HAP-1 (cell line): ENCODE results near the gene DCTN2.
"Not testable (repeated sequence)": the region's sequence is repeated elsewhere in the genome, so short reads cannot be mapped to it uniquely, and the experiment has no call there.

ENCODE experiments used
- DNase-seq, 2 experiments: peaks; one replicate each; pipeline ENCODE4 v3.0.0-alpha.2; 2016 to 2020; ENCODE audit warnings: low spot score in 2 of 2
- H3K27me3 ChIP-seq: fragments of 250-450 bp; sonication (Bioruptor Pico); 2 replicates; pipeline ENCODE4 v1.5.1; 2020; ENCODE audit warnings: low read depth, mild to moderate bottlenecking, moderate library complexity
- H3K36me3 ChIP-seq: fragments of 250-450 bp; sonication (Bioruptor Pico); replicated peaks from 2 replicates; pipeline ENCODE4 v1.5.1; 2020; ENCODE audit warnings: mild to moderate bottlenecking
- H3K4me1 ChIP-seq: fragments of 250-450 bp; sonication (Bioruptor Pico); 2 replicates; pipeline ENCODE4 v1.5.1; 2020; ENCODE audit warnings: mild to moderate bottlenecking
- H3K4me3 ChIP-seq: fragments of 250-450 bp; sonication (Bioruptor Pico); 2 replicates; pipeline ENCODE4 v1.5.1; 2020; ENCODE audit warnings: mild to moderate bottlenecking, moderate library complexity
- H3K9me3 ChIP-seq: fragments of 250-450 bp; sonication (Bioruptor Pico); 2 replicates; pipeline ENCODE4 v1.5.1; 2020; ENCODE audit warnings: mild to moderate bottlenecking, moderate library complexity
- in situ Hi-C: fragments of 300-500 bp; cut with MboI; formaldehyde crosslinking; loops from 3 replicates; pipeline ENCODE4 v1.14.3; 2020; ENCODE audit warnings: low sequenced_read_pairs, inconsistent platforms, mixed read lengths

Gene DCTN2

DNA sequence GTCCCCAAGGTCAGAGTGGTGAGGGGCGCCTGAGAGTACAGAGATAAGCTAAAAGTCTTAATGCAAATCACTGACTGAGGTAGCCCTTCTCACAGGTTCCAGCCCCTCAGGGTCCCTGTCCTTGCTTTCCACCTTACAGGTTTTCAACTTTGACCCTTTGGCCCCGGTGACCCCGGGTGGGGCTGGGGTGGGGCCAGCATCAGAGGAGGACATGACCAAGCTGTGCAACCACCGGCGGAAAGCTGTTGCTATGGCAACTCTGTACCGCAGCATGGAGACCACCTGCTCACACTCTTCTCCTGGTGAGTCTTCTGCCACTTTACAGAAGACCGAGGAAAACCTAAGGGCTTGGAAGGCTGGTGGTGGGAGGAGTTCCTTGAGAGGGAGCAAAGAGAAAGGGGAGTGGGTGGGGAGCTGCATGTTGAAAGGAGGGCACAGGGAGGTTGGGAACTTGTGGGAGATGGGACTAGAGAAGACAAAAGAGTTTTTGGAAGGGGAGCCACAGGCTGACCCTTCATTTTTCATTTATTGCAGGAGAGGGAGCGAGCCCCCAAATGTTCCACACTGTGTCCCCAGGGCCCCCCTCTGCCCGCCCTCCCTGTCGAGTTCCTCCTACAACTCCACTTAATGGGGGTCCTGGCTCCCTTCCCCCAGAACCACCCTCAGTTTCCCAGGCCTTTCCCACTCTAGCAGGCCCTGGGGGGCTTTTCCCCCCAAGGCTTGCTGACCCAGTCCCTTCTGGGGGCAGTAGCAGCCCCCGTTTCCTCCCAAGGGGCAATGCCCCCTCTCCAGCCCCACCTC lies 22.0 kb downstream of the DCTN2 start:
- H3K9me3 ChIP-seq = no peaks in the 10 kb centered on the region
- H3K4me3 ChIP-seq = no peak overlapping the region
- in situ Hi-C loops = no loop called here
- H3K27me3 ChIP-seq = no peaks in the 10 kb centered on the region
- peaks cover 53% of the 10 kb centered on the region for H3K36me3 ChIP-seq
- peaks cover 29% of the 10 kb centered on the region for H3K4me1 ChIP-seq
- DNase-seq = no peak

- in situ Hi-C loops = no loop called here
- H3K27me3 ChIP-seq = no peaks in the 10 kb centered on the region
- H3K9me3 ChIP-seq = no peaks in the 10 kb centered on the region
- peak overlapping the region; percentile 69 for H3K4me3 ChIP-seq
- H3K36me3 ChIP-seq = peaks cover 56% of the 10 kb centered on the region
- peak in 1 of 2 experiments; percentile 30 for DNase-seq
- H3K4me1 ChIP-seq = peaks cover 29% of the 10 kb centered on the region
These were observed 23.0 kb downstream of the DCTN2 start for GRCh38 chr12:57523706-57524614.

DNA sequence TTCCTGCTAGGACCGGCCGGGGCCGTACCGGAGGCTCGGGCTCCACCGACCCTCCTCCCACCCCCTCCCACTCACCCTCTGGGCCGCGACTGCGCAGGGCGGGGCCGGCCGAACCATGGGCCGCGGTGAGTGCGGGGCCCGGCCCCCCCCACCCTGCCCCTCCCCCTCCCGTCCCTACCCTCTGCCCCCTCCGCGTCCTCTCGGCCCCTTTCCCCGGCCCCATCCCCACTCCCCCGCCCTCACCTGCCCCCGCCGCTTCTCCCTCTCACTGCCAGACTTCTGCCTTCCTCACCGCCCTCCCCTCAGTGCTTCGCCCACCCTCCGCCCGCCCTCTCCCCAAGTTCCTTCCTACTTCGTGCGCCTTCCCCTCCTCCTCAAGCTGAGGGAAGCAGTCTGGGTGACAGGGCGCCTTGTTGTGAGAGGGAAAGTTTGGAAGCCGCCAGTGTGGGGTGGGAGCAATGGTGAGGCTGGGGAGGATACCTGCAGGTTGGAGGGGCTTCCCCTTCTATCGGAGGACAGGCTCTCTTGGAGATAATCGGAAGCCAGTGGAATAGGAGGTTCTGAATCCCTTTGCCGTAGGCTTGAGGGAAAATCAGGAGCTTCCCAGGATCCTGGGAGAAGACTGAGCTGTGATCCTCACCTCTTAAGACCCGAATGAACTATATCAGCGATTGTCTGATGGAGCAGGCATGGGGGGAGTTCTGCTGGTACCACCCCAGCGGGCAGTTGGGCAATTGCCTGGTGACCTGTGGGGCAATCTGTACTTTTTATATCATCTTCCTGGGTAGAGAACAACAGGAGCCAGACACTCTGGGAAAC lies 23.9 kb downstream of the DCTN2 start:
- peak; percentile 55 to 80 for DNase-seq
- H3K36me3 ChIP-seq = peaks cover 56% of the 10 kb centered on the region
- H3K9me3 ChIP-seq = no peaks in the 10 kb centered on the region
- in situ Hi-C loops = no loop called here
- peaks cover 31% of the 10 kb centered on the region for H3K4me1 ChIP-seq
- no peaks in the 10 kb centered on the region for H3K27me3 ChIP-seq
- peak overlapping the region; percentile 69 for H3K4me3 ChIP-seq

DNA sequence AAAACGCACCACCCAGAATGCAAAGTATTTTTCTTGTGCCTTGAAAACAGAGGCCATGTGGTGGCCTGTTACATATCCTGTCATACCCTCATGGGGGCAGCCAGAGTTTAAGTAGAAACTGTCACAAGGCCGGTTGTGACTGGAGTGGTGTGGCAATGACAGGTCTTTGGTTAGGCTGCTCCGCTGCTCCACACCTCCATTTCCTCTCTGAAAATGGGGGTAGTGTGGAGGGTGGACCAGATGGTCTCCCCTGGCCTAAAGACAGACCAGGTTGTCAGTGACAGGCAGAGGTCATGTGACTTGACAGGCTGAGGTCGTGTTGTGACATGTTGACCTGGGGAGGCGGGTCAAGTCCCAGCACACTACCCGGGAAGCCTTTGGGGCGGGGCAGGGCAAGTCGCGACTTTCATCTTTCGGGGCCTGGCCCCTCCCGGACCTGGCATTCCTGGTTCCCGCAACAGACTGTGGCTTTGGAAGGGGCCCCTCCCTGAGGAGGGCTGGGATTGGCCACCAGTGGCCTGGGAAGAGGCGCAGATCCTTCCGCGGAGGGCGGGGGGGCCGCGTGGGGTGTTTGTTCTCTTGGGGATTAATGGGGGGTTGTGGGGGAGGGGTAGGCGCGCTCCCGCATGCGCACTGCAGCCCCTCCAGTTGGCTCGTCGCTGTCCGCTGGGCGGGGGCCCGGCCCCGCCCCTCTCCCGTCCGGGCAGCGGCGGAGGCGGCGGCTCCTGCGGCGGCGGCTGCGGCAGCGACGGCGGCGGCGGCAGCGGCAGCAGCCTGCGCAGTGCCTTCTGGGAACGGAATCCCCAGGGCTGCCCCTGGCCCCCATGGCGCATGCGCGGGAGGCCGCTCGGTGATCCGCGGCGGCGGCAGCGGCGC lies 24.7 kb downstream of the DCTN2 start, which contains the start of gene MBD6:
Gene MBD6, plus strand, starts transcription at position 814 of the 876 bp plus-strand sequence. CDS start 1,480 bp downstream, outside the sequence.
- H3K27me3 ChIP-seq = no peaks in the 10 kb centered on the region
- peak; percentile 77 to 95 for DNase-seq
- peak within 1 kb of the TSS; percentile 69 for H3K4me3 ChIP-seq
- H3K36me3 ChIP-seq = peaks cover 56% of the 10 kb centered on the region
- in situ Hi-C loops = no loop called here
- peaks cover 33% of the 10 kb centered on the region for H3K4me1 ChIP-seq
- no peaks in the 10 kb centered on the region for H3K9me3 ChIP-seq

DNA sequence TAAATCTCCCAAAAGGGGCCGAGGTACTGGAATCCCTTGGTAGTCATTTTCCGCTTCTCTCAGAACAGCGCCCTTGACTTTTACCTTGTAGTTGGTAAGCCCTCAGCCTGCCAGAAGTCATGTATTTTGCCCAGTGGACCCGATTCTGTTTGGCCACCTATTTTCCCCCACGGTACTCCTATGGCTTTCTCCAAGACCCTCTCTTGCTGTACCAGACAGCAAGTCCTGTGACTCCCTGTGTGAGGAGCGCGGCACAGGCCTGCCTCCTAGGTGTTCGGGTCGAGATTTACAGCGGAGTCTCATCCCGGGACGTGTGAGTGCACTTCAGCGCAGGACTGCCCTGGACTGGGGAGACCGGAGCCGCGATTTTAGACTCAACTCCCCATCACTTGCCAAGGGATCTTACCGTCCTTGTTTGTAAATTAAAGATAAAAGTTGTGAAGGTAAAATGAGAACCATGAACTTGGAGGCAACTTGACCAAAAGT lies 25.4 kb downstream of the DCTN2 start:
- Histone ChIP-seq H3K4me3 (peak overlapping the region; percentile 69), H3K9me3 (no peaks in the 10 kb centered on the region), H3K4me1 (peaks cover 33% of the 10 kb centered on the region), H3K36me3 (peaks cover 56% of the 10 kb centered on the region), H3K27me3 (no peaks in the 10 kb centered on the region)
- in situ Hi-C loops = no loop called here
- peak; percentile 47 to 72 for DNase-seq

DNA sequence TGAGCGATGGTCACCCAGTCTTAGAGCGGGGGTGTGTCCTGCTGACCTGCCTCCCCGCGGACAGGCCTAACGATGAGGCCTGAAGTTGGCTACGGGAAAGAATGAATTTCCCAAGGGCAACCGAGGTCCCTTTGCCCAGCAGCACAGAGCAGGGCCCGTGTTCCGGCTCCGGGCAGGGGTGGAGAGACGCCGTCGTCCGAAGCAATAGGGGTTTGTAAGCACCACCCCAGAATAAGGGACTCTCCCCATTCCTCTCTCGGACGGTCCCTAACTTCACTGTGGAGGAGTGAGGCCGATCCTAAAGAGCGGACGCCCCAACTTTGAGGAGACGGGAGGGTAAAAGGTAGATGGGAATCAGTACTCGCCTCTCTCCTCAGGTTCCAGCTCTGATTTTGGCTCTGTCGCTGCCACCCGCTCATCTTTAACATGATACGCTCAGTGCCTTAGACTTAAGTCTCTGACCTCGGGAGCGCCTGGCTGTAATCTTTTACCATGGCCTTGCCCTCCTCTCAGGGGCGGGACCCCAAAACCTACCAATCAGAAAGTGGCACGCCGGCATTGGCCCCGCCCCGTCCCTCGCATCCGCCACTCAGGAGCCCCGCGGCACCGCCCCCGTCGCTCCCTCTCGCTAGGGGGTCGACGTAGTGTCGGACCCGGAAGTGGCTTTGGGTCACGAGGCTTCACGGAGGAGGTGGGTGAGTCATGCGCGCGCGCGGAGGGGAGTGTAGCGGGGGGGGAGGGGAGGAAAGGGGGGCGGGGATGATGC lies 26.8 kb downstream of the DCTN2 start, which contains the start of gene DDIT3:
Gene DDIT3, minus strand, starts transcription at position 462 of the 766 bp plus-strand sequence. CDS start 3,108 bp downstream, outside the sequence.
- peaks cover 61% of the 10 kb centered on the region for H3K36me3 ChIP-seq
- peak within 1 kb of the TSS; percentile 86 for H3K4me3 ChIP-seq
- DNase-seq = peak; percentile 96 to 99
- no peaks in the 10 kb centered on the region for H3K27me3 ChIP-seq
- in situ Hi-C loops = no loop called here
- peaks cover 33% of the 10 kb centered on the region for H3K4me1 ChIP-seq
- H3K9me3 ChIP-seq = no peaks in the 10 kb centered on the region

- in situ Hi-C loops = no loop called here
- Histone ChIP-seq H3K4me3 (peak overlapping the region; percentile 86), H3K36me3 (peaks cover 62% of the 10 kb centered on the region), H3K27me3 (no peaks in the 10 kb centered on the region), H3K9me3 (no peaks in the 10 kb centered on the region), H3K4me1 (peaks cover 32% of the 10 kb centered on the region)
- no peak for DNase-seq
These were observed 27.3 kb downstream of the DCTN2 start for GRCh38 chr12:57519796-57520052.

DNA sequence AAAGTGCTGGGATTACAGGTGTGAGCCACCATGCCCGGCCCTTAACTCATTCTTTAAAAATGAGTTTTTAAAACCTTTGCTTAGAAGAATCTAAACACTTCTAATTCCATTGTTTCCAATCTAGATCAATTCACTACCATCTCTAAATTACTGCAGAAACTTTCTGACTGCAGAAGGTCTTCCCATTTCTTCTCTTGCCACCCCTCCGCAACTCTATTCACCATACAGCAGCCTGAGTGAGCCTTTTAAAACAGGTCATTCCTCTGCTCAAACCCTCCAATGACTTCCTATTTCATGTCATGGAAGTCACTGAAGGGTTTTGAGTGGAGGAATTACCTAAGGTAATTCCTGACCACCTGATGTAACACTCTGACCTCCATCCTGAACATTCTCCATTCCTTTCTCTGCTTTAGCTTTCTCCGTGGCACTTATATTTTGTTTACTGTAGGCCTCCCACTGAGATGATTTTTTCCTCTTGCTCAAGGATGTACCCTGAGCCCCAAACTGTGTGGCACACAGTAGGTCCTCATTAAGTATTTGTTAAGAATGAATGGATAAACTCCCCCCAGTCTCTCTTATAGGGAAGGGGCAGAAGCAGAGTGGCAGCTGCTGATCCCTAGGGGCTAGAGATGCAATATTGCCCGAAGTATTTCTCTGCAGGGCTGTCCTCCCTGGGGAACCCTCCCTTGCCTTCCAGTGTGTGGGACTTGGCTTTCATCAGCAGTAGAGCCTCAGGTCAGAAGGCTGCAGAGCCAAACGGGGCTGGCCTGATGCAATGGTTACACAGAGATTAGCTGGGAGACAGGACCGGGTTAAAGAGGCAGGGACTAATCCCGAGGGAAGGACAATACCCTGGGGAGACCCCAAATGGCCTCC lies 27.8 kb downstream of the DCTN2 start:
- H3K36me3 ChIP-seq = peaks cover 62% of the 10 kb centered on the region
- in situ Hi-C loops = no loop called here

DNA sequence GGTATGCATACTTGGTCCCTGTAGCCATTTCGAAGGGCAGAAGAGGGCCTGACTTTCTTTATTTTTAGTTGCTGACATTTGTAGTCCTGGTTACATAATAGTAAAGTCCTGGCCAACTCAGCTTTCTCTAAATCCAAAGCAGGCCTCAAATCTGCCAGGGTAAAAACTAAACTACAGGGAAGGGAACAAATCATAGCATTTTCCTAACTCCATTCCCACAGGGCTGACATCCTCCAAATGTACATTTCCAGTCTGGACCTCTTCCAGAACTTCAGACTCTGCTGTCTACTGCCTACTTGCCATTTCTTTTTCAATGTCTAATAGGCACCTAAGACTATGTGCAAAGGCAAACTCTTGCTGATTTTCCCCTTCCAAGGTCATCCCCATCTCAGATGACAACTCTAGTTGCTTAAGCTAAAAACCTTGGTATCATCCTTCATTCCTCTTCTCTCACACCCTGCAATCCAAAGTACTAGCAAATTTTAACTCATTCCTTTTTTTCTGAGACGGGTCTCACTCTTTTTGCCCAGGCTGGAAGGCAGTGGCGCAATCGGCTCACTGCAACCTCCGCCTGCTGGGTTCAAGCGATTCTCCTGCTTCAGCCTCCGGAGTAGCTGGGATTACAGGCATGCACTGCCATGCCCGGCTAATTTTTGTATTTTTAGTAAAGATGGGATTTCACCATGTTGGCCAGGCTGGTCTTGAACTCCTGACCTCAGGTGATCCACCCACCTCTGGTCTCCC lies 28.6 kb downstream of the DCTN2 start:
- peak overlapping the region; percentile 86 for H3K4me3 ChIP-seq
- no peaks in the 10 kb centered on the region for H3K9me3 ChIP-seq
- no peak for DNase-seq
- peaks cover 20% of the 10 kb centered on the region for H3K4me1 ChIP-seq
- no peaks in the 10 kb centered on the region for H3K27me3 ChIP-seq
- peaks cover 69% of the 10 kb centered on the region for H3K36me3 ChIP-seq
- in situ Hi-C loops = no loop called here

More for the DNA sequence above, 27.8 kb downstream of the DCTN2 start:
- H3K4me1 ChIP-seq = peaks cover 26% of the 10 kb centered on the region
- H3K27me3 ChIP-seq = no peaks in the 10 kb centered on the region
- H3K4me3 ChIP-seq = peak overlapping the region; percentile 86
- no peaks in the 10 kb centered on the region for H3K9me3 ChIP-seq
- peak; percentile 63 to 81 for DNase-seq

GRCh38 chr12:57517718-57518117 lies 29.3 kb downstream of the DCTN2 start:
- H3K4me3 ChIP-seq, DNase-seq, in situ Hi-C loops, H3K9me3 ChIP-seq, H3K27me3 ChIP-seq: not testable (repeated sequence)
- H3K4me1 ChIP-seq = peaks cover 20% of the 10 kb centered on the region
- H3K36me3 ChIP-seq = peaks cover 76% of the 10 kb centered on the region

DNA sequence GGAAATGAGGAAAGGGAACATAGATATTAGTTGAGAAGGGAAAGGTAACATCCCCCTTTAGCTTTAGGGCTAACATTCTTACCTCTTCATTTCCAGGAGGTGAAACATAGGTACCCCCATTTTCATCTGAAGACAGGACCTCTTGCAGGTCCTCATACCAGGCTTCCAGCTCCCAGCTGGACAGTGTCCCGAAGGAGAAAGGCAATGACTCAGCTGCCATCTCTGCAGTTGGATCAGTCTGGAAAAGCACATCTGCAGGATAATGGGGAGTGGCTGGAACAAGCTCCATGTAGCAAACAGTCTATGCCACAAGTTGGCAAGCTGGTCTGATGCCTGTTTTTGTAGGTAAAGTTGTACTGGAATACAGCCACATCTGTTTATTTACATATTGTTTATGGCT lies 29.8 kb downstream of the DCTN2 start:
- peaks cover 81% of the 10 kb centered on the region for H3K36me3 ChIP-seq
- no peaks in the 10 kb centered on the region for H3K9me3 ChIP-seq
- DNase-seq = no peak
- H3K4me3 ChIP-seq = no peak overlapping the region
- H3K27me3 ChIP-seq = no peaks in the 10 kb centered on the region
- in situ Hi-C loops = no loop called here
- H3K4me1 ChIP-seq = peaks cover 18% of the 10 kb centered on the region
